ENCODE measurements around the gene NETO2. TPM values are rescaled to one million over a fixed set of nuclear protein-coding genes. Genes with fewer than 3 reads are reported as not detected.

The NETO2 gene
- total RNA-seq, 1 experiment from 2014 or later = 10.3 TPM

DNA sequence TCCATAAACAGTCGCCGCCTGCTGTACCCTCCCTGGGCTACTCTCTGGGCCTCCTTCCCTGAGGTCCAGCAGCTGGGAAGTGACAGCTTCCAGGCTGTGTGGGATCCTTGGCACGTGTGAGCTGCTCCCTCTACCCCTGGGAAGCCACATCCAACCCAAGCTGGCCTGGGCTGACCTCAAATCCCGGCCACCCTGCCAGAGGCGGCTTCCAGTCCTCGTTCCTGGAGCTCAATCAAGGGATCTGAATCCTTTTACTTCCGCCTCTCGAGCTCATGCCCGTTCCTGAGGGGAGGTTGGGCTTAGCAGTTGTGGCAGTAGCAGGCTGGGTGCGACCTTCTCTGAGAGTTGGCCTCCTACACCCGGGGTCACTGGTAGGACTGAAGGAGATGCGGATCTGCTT lies 82.5 kb downstream of the NETO2 start:
- POLR2A ChIA-PET = no interaction called here
- DNase-seq (ENCODE audit: low read depth, low spot score) (no peak), ATAC-seq (no peak)
- Histone ChIP-seq H3K27me3 (ENCODE audit: insufficient read depth, low read length) (no peaks in the 10 kb centered on the region), H3K79me2 (ENCODE audit: insufficient read depth, low read length) (no peaks in the 10 kb centered on the region), H3K9me2 (ENCODE audit: insufficient read depth) (no peaks in the 10 kb centered on the region), H4K20me1 (ENCODE audit: insufficient read depth) (no peaks in the 10 kb centered on the region), H3K4me3 (replicated peaks in 1 of 2; ENCODE audit: low read depth in 1 of 2, low read length in 2 of 2) (no peak overlapping the region), H2AFZ (ENCODE audit: low read depth, low read length, poor library complexity, severe bottlenecking) (no peak overlapping the region), H3K36me3 (ENCODE audit: control insufficient read depth in 1 of 2, insufficient read depth in 2 of 2, low read length in 2 of 2) (no peaks in the 10 kb centered on the region), H3K9me3 (ENCODE audit: control insufficient read depth in 1 of 2, insufficient read depth in 1 of 2, low read depth in 1 of 2, low read length in 2 of 2) (no peaks in the 10 kb centered on the region), H3K4me1 (ENCODE audit: control insufficient read depth in 1 of 2, insufficient read depth in 2 of 2, low read length in 2 of 2) (no peaks in the 10 kb centered on the region), H3K9ac (ENCODE audit: low read length) (no peak overlapping the region), H3K4me2 (ENCODE audit: low read length) (no peak overlapping the region), H3K27ac (ENCODE audit: low read depth, low read length) (no peak overlapping the region)
- no TSS peak for BruUV-seq (replicated peaks)
- CTCF ChIA-PET = interaction anchor here (1.4 kb wide), 1 partner anchor 23 kb away, joined by 8 read pairs; no protein-coding TSS in a partner anchor
- no peak for TF ChIP-seq EZH2phosphoT487 (IDR thresholded peaks at IDR 0.05; ENCODE audit: borderline replicate concordance)
- TF ChIP-seq CBX3 (IDR thresholded peaks at IDR 0.05; ENCODE audit: low read depth) = no peak
- TF ChIP-seq, protein P1, sequence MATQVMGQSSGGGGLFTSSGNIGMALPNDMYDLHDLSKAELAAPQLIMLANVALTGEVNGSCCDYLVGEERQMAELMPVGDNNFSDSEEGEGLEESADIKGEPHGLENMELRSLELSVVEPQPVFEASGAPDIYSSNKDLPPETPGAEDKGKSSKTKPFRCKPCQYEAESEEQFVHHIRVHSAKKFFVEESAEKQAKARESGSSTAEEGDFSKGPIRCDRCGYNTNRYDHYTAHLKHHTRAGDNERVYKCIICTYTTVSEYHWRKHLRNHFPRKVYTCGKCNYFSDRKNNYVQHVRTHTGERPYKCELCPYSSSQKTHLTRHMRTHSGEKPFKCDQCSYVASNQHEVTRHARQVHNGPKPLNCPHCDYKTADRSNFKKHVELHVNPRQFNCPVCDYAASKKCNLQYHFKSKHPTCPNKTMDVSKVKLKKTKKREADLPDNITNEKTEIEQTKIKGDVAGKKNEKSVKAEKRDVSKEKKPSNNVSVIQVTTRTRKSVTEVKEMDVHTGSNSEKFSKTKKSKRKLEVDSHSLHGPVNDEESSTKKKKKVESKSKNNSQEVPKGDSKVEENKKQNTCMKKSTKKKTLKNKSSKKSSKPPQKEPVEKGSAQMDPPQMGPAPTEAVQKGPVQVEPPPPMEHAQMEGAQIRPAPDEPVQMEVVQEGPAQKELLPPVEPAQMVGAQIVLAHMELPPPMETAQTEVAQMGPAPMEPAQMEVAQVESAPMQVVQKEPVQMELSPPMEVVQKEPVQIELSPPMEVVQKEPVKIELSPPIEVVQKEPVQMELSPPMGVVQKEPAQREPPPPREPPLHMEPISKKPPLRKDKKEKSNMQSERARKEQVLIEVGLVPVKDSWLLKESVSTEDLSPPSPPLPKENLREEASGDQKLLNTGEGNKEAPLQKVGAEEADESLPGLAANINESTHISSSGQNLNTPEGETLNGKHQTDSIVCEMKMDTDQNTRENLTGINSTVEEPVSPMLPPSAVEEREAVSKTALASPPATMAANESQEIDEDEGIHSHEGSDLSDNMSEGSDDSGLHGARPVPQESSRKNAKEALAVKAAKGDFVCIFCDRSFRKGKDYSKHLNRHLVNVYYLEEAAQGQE (IDR thresholded peaks at IDR 0.05; ENCODE audit: low read depth) = no peak
- TF ChIP-seq ZFX (IDR thresholded peaks at IDR 0.05) = no peak
- no peak for TF ChIP-seq TCF7L2 (IDR thresholded peaks at IDR 0.05; ENCODE audit: borderline replicate concordance, extremely low read depth, insufficient read depth, insufficient read length)
- TF ChIP-seq, protein P2, sequence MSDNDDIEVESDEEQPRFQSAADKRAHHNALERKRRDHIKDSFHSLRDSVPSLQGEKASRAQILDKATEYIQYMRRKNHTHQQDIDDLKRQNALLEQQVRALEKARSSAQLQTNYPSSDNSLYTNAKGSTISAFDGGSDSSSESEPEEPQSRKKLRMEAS (IDR thresholded peaks at IDR 0.05) = no peak
- TF ChIP-seq ATF3 (IDR thresholded peaks at IDR 0.05) = no peak
- no peak for TF ChIP-seq JUND (IDR thresholded peaks at IDR 0.05)
- TF ChIP-seq, protein P3, sequence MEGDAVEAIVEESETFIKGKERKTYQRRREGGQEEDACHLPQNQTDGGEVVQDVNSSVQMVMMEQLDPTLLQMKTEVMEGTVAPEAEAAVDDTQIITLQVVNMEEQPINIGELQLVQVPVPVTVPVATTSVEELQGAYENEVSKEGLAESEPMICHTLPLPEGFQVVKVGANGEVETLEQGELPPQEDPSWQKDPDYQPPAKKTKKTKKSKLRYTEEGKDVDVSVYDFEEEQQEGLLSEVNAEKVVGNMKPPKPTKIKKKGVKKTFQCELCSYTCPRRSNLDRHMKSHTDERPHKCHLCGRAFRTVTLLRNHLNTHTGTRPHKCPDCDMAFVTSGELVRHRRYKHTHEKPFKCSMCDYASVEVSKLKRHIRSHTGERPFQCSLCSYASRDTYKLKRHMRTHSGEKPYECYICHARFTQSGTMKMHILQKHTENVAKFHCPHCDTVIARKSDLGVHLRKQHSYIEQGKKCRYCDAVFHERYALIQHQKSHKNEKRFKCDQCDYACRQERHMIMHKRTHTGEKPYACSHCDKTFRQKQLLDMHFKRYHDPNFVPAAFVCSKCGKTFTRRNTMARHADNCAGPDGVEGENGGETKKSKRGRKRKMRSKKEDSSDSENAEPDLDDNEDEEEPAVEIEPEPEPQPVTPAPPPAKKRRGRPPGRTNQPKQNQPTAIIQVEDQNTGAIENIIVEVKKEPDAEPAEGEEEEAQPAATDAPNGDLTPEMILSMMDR (IDR thresholded peaks at IDR 0.05 in 2 of 3, conservative IDR thresholded peaks at IDR 0.05 in 1 of 3; ENCODE audit: borderline replicate concordance in 1 of 3, insufficient read depth in 1 of 3, low read depth in 2 of 3, low read length in 2 of 3) = no peak
- no peak for TF ChIP-seq RAD21 (IDR thresholded peaks at IDR 0.05; ENCODE audit: low read depth)
- TF ChIP-seq ZNF274 (IDR thresholded peaks at IDR 0.05; ENCODE audit: low read depth, low read length) = no peak
- no peak for TF ChIP-seq EZH2 (IDR thresholded peaks at IDR 0.05)
- TF ChIP-seq CEBPB (IDR thresholded peaks at IDR 0.05; ENCODE audit: low read depth) = no peak
- no peak for TF ChIP-seq YY1 (IDR thresholded peaks at IDR 0.05; ENCODE audit: extremely low read depth, insufficient replicate concordance, low read depth, low read length)
- no peak for TF ChIP-seq SRF (IDR thresholded peaks at IDR 0.05; ENCODE audit: low read depth)
- TF ChIP-seq ELF1 (IDR thresholded peaks at IDR 0.05; ENCODE audit: borderline replicate concordance, low read depth) = no peak
- TF ChIP-seq POLR2AphosphoS5 (IDR thresholded peaks at IDR 0.05; ENCODE audit: low read depth, low read length) = no peak
- TF ChIP-seq SIN3A (IDR thresholded peaks at IDR 0.05; ENCODE audit: low read depth) = no peak
- TF ChIP-seq ZBTB33 (IDR thresholded peaks at IDR 0.05; ENCODE audit: extremely low read depth, insufficient replicate concordance, low read length) = no peak
- TF ChIP-seq POLR2A (IDR thresholded peaks at IDR 0.05; ENCODE audit: borderline replicate concordance, extremely low read depth, insufficient read depth, insufficient read length) = no peak
- intact Hi-C loops (cut with micrococcal nuclease) = no loop called here
- RAD21 ChIA-PET (ENCODE audit: low non-redundant PET in 1 of 2, low total read pairs in 2 of 2, uncharacterized antibody in 2 of 2, unreplicated experiment in 2 of 2) = no interaction called here

All from HCT116 (cell line).